T-helper 1 cell treated with Interleukin-12 subunit alpha and Interleukin-12 subunit beta and Interleukin-4 antibody, amounts not matched to agents 30 ng/mL and 1 ng/mL, for 36 hours (primary cell): Measurements from ENCODE around the gene PCSK7. TPM values are rescaled to one million over a fixed set of nuclear protein-coding genes. Genes with fewer than 3 reads are reported as not detected.

Experiments
- intact Hi-C: fragments of 100-400 bp; cut with micrococcal nuclease; formaldehyde crosslinking; loops from one replicate; pipeline ENCODE4 v1.15.1; 2024
- total RNA-seq: library from RNA; stranded (reverse); gene quantifications from 2 replicates; pipeline ENCODE4 v1.2.3, GENCODE V29; 2022

Gene PCSK7
- total RNA-seq, 1 donor from 2014 or later, result 180 TPM

- intact Hi-C loops, result no loop called here
Measured at GRCh38 chr11:117169736-117170135, 62.1 kb downstream of the PCSK7 start.

GRCh38 chr11:117166491-117166890 lies 65.4 kb downstream of the PCSK7 start:
- intact Hi-C loops, result no loop called here

GRCh38 chr11:117160826-117161225 lies 71.0 kb downstream of the PCSK7 start:
- intact Hi-C loops, result no loop called here

GRCh38 chr11:117159892-117160291 lies 72.0 kb downstream of the PCSK7 start:
- intact Hi-C loops, result no loop called here

DNA sequence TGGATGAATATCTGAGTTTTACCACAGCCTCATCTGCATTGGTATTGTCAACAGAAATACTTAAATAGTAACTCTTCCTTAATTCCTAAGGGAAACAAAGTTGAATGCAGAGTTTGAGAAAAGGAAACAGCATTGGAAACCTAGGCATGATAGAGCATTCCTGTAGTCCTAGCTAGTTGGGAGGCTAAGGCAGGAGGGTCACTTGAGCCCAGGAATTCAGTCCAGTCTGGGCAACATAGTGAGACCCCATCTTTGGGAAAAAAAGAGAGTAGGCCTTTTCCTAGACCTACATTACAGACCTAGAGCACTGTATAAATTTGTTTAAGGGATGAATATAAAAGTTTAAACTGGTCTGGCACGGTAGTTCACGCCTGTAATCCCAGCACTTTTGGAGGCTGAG lies 74.4 kb downstream of the PCSK7 start:
- intact Hi-C loops, result no loop called here

DNA sequence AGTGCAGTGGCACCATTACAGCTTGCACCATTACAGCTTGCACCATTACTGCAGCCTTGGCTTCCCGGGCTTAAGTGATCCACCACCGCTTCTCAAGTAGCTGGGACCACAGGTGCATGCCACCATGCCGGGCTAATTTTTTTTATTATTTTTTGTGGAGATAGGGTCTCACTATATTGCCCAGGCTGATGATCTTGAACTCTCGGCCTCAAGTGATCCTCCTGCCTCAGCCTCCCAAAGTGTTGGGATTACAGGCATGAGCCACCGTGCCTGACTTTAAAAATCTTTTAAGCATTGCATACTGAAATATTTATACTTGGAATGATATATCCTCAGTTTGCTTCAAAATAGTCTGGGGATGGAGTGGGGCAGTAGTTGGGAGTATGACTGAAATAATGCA lies 77.4 kb downstream of the PCSK7 start:
- intact Hi-C loops, result loop anchor here (1.0 kb wide), 1 partner anchor 9 kb away; no protein-coding TSS in a partner anchor

Other genes with a start within 250 kb of the PCSK7 start
- gene SIK3, start 133.6 kb downstream of the PCSK7 start, total RNA-seq, result 40.0 and 43.7 TPM in 2 replicates
- 52.9 and 63.2 TPM in 2 replicates for gene PAFAH1B2, start 87.8 kb downstream of the PCSK7 start, total RNA-seq
- gene SIDT2, start 53.3 kb downstream of the PCSK7 start, total RNA-seq, result 29.2 and 31.8 TPM in 2 replicates
- 5.8 and 6.0 TPM in 2 replicates for gene TAGLN, start 32.7 kb downstream of the PCSK7 start, total RNA-seq
- gene RNF214, start 598 bp upstream of the PCSK7 start, total RNA-seq, result 17.2 and 22.6 TPM in 2 replicates
- 4.3 and 6.1 TPM in 2 replicates for gene BACE1-AS, start 59.3 kb upstream of the PCSK7 start, total RNA-seq
- gene BACE1, start 84.2 kb upstream of the PCSK7 start, total RNA-seq, result 0.41 and 0.47 TPM in 2 replicates
- 32.8 and 33.8 TPM in 2 replicates for gene CEP164, start 95.8 kb upstream of the PCSK7 start, total RNA-seq